ENCODE measurements around the gene IMPA2. TPM values are rescaled to one million over a fixed set of nuclear protein-coding genes. Genes with fewer than 3 reads are reported as not detected.

Gene IMPA2
- total and polyA plus RNA-seq, 3 donors from 2014 or later, result 16.6 to 21.3 (median 16.7) TPM

DNA sequence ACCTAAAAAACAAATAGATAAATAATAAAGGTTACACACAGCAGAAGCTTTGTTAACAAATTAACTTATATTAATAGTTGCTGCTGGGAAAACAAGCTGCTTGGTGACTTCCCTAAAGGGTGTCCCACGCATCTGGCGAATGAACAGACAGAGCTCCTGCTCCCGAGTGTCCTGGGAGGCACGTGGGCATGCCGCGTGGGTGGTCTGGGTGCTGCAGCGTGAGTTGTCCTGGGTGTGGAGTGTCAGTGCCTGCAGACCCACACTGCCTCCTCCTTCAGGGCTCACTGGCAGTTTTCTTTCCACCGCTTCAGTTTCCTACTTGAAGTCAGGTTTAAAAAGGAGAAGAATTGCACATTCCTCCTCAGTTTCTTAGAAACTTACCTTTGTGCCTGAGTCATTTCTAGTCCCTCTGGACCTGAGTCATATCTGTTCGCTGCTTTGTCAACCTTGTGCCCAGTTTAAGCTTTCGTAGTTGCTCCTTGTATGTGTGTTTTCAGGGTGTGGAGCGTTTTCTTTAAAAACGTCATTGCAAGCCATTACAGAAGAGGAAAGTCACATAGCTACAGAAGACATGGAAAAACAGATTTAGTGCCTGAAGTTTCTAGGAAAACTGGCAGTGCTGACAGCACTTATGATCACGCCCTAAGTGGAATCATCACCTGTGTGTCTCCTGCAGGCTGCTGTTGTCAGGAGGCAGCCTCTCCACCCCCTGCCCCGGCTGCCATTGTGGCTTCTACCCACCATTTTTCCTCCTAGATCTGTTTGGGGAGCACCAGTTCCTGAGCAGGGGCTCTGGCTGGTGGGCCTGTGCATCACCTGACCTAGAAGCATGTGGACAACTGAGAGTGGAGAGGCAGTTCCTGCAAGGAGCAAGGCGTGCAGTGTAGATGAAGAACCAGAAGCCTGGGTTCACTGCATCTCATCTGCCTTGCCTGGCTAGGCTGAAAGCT is 24.5 kb downstream of the IMPA2 start:
- intact Hi-C loops (cut with DNase I; ENCODE audit: low total_unique reads), result no loop called here
- H3K27ac ChIP-seq, result no peak overlapping the region
- H3K4me1 ChIP-seq, result peaks cover 11% of the 10 kb centered on the region
- WGBS, 2 donors, result 52 to 71% methylated on average over 14 to 15 of the region's 15 CpGs
- peak; percentile 62 for DNase-seq
- no peak for TF ChIP-seq POLR2A (IDR thresholded peaks at IDR 0.05)
- TF ChIP-seq, protein P1, sequence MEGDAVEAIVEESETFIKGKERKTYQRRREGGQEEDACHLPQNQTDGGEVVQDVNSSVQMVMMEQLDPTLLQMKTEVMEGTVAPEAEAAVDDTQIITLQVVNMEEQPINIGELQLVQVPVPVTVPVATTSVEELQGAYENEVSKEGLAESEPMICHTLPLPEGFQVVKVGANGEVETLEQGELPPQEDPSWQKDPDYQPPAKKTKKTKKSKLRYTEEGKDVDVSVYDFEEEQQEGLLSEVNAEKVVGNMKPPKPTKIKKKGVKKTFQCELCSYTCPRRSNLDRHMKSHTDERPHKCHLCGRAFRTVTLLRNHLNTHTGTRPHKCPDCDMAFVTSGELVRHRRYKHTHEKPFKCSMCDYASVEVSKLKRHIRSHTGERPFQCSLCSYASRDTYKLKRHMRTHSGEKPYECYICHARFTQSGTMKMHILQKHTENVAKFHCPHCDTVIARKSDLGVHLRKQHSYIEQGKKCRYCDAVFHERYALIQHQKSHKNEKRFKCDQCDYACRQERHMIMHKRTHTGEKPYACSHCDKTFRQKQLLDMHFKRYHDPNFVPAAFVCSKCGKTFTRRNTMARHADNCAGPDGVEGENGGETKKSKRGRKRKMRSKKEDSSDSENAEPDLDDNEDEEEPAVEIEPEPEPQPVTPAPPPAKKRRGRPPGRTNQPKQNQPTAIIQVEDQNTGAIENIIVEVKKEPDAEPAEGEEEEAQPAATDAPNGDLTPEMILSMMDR (IDR thresholded peaks at IDR 0.05), result no peak
- no peaks in the 10 kb centered on the region for H3K36me3 ChIP-seq (ENCODE audit: low read depth, missing control alignments)
- no peak overlapping the region for H3K4me3 ChIP-seq
- no peaks in the 10 kb centered on the region for H3K27me3 ChIP-seq
- no peaks in the 10 kb centered on the region for H3K9me3 ChIP-seq

DNA sequence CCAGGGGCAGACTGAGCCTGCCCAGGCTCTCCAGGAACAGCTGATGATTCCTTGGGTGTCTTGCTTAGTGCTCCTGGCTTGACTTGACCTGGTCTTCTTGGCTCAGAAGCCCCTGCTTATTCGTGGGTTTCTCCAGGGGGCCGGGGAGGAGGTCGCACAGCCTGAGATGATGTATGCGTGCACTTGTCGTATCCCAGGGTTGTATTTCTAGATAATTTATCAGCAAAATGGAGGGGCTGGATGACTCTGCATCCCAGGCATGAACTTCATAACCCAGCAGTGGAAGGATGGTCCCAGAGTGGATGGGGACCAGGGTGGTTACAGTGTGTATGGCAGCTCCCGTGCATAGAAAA is 25.2 kb downstream of the IMPA2 start:
- no peak for TF ChIP-seq POLR2A (IDR thresholded peaks at IDR 0.05)
- TF ChIP-seq, protein P1 (IDR thresholded peaks at IDR 0.05), result no peak
- Histone ChIP-seq H3K27me3 (no peaks in the 10 kb centered on the region), H3K4me1 (peaks cover 11% of the 10 kb centered on the region), H3K9me3 (no peaks in the 10 kb centered on the region), H3K4me3 (no peak overlapping the region), H3K27ac (no peak overlapping the region), H3K36me3 (ENCODE audit: low read depth, missing control alignments) (no peaks in the 10 kb centered on the region)
- DNase-seq, result no peak
- intact Hi-C loops (cut with DNase I; ENCODE audit: low total_unique reads), result no loop called here
- 93% methylated on average over 6 of the region's 6 CpGs for WGBS, 2 donors

DNA sequence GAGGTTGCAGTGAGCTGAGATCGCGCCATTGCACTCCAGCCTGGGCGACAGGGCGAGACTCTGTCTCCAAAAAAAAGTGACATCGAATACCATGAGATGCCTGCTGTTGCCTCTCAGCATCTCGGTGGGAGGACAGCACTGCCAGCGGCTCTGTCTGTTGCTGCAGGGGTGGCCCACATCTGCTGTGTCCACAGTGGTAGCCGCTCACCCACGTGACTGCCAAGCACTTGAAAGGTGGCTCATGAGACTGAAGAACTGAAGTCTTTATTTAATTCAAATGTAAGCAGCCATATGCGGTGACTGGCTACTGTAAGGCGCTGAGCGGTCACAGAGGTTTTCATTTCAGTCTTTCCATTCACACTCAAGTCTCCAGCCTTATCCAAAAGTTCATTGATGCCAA is 25.8 kb downstream of the IMPA2 start:
- Histone ChIP-seq H3K4me1 (peaks cover 11% of the 10 kb centered on the region), H3K27me3 (no peaks in the 10 kb centered on the region), H3K27ac (no peak overlapping the region), H3K36me3 (ENCODE audit: low read depth, missing control alignments) (no peaks in the 10 kb centered on the region), H3K9me3 (no peaks in the 10 kb centered on the region), H3K4me3 (no peak overlapping the region)
- intact Hi-C loops (cut with DNase I; ENCODE audit: low total_unique reads), result no loop called here
- DNase-seq, result no peak
- no peak for TF ChIP-seq POLR2A (IDR thresholded peaks at IDR 0.05)
- 91 to 93% methylated on average over 11 to 12 of the region's 12 CpGs for WGBS, 2 donors

DNA sequence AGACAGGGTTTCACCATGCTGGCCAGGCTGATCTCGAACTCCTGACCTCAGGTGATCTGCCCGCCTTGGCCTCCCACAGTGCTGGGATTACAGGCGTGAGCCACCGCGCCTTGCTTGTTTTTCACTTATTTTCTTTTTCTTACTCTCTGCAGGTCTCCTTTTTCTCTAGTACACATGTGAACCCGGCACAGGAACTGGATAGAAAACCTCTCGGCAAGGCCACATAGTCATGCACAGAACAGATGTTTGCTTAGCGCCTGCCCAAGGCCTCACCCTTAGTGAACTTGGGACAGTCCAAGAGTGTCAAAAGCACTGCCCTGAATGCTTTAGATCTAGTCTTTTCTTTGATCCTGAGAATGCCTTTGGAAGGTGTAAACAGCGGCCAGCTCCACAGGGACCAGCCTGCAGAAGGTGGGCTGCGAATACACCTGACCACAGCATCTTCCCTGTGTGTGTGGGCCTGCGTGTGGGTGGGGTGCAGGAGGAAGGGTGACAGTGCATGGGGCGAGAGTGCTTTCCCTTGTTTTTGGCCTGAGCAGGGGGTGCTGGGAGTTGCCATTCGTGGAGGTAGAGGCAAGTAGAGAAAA is 27.0 kb downstream of the IMPA2 start:
- peaks cover 11% of the 10 kb centered on the region for H3K4me1 ChIP-seq
- 89 to 90% methylated on average over 13 of the region's 13 CpGs for WGBS, 2 donors
- no peak overlapping the region for H3K27ac ChIP-seq
- H3K27me3 ChIP-seq, result no peaks in the 10 kb centered on the region
- intact Hi-C loops (cut with DNase I; ENCODE audit: low total_unique reads), result no loop called here
- H3K4me3 ChIP-seq, result no peak overlapping the region
- no peaks in the 10 kb centered on the region for H3K9me3 ChIP-seq
- no peaks in the 10 kb centered on the region for H3K36me3 ChIP-seq (ENCODE audit: low read depth, missing control alignments)
- TF ChIP-seq, protein P1 (IDR thresholded peaks at IDR 0.05), result no peak
- no peak for TF ChIP-seq POLR2A (IDR thresholded peaks at IDR 0.05)
- DNase-seq, result no peak

DNA sequence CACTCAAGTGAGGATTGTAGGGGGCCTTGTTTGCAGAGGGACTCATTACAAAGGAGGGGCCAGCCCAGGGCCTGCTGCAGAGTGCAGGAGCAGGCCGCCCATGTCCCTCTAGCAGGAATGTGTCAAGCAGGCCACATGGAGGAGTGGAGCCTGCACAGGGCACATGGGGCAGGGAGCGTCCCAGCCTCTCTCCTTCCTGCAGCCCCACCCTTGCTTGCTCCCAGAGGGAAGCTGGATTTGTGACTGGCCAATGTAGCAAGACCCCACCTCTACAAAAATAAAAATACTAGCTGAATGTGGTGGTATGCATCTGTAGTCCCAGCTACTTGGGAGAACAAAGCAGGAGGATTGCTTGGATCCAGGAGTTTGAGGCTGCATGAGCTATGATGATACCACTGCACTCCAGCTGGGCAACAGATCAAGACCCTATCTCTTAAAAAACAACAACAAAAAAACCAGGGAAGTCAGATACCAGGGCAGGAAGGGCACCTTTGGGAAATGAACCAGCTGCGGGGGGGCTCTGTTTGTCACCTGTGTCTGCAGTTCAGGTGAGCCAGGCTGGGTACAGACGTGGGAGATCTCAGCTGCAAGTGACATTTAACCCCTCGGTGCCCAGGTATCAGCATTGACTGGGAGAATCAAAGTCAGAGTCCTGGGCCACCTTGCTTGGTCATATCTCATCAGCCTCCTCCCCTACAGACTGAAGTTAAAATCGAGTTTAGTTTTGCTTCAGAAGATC is 27.7 kb downstream of the IMPA2 start:
- Histone ChIP-seq H3K9me3 (no peaks in the 10 kb centered on the region), H3K27me3 (no peaks in the 10 kb centered on the region), H3K4me1 (peaks cover 11% of the 10 kb centered on the region), H3K27ac (no peak overlapping the region), H3K36me3 (ENCODE audit: low read depth, missing control alignments) (no peaks in the 10 kb centered on the region), H3K4me3 (no peak overlapping the region)
- intact Hi-C loops (cut with DNase I; ENCODE audit: low total_unique reads), result no loop called here
- no peak for DNase-seq
- WGBS, 2 donors, result 78 to 89% methylated on average over 5 to 6 of the region's 6 CpGs
- TF ChIP-seq POLR2A (IDR thresholded peaks at IDR 0.05), result no peak
- TF ChIP-seq, protein P1 (IDR thresholded peaks at IDR 0.05), result no peak

All from testis (tissue), 3 donors.